PC-9 (cell line): ENCODE results near the gene TNIK. TPM values are rescaled to one million over a fixed set of nuclear protein-coding genes. Genes with fewer than 3 reads are reported as not detected.

Experiments used
- BruUV-seq: library from RNA; stranded (reverse); fragments of 400-500 nt; replicated peaks from 2 replicates; lab custom pipeline; 2021; lab: Mats Ljungman, UMichigan
- CTCF ChIA-PET: fragments of 300-600 bp; sonication (Branson Sonifier 250); formaldehyde crosslinking; loops from one replicate; lab custom pipeline; 2022; ENCODE audit warnings: antibody characterized with exemption; lab: Charles Lee
- POLR2A ChIA-PET: fragments of 300-600 bp; sonication (Branson Sonifier 250); formaldehyde crosslinking; loops from one replicate; lab custom pipeline; 2022; ENCODE audit warnings: antibody characterized with exemption; ENCODE audit not compliant: unreplicated experiment; lab: Charles Lee
- DNase-seq, 2 experiments: peaks; one replicate each; pipeline versions ENCODE4 v3.0.0 to v3.0.0-alpha.2; 2015 to 2022; ENCODE audit warnings: mixed read lengths in 1 of 2
- H2AFZ ChIP-seq: fragments of 200-600 bp; sonication (generic); 2 replicates; pipeline ENCODE4 v1.8.1; 2017; ENCODE audit warnings: antibody characterized with exemption
- H3F3A ChIP-seq: fragments of 200-600 bp; sonication (generic); 2 replicates; pipeline ENCODE4 v1.8.1; 2017; ENCODE audit warnings: antibody characterized with exemption, mild to moderate bottlenecking, low read depth; ENCODE audit not compliant: insufficient read depth
- H3K27ac ChIP-seq: fragments of 200-600 bp; sonication (generic); 2 replicates; pipeline ENCODE4 v1.6.1; 2016; ENCODE audit warnings: mixed run types
- H3K27me3 ChIP-seq: fragments of 200-600 bp; sonication (generic); 2 replicates; pipeline ENCODE4 v1.6.1; 2016; ENCODE audit warnings: low read depth, mixed run types; ENCODE audit not compliant: insufficient read depth
- H3K36me3 ChIP-seq: fragments of 200-600 bp; sonication (generic); 2 replicates; pipeline ENCODE4 v1.6.1; 2016; ENCODE audit warnings: low read depth, mixed run types
- H3K4me1 ChIP-seq: fragments of 200-600 bp; sonication (generic); replicated peaks from 2 replicates; pipeline ENCODE4 v1.6.1; 2016; ENCODE audit warnings: mixed run types; ENCODE audit not compliant: insufficient read depth
- H3K4me2 ChIP-seq: fragments of 200-600 bp; sonication (generic); 2 replicates; pipeline ENCODE4 v1.6.1; 2017; ENCODE audit warnings: mixed run types
- H3K4me3 ChIP-seq: fragments of 200-600 bp; sonication (generic); 2 replicates; pipeline ENCODE4 v1.6.1; 2016; ENCODE audit warnings: mixed run types
- H3K79me2 ChIP-seq: fragments of 200-600 bp; sonication (generic); 2 replicates; pipeline ENCODE4 v1.6.1; 2017; ENCODE audit warnings: low read depth, mixed run types
- H3K9me2 ChIP-seq: fragments of 200-600 bp; sonication (generic); 2 replicates; pipeline ENCODE4 v1.8.1; 2017; ENCODE audit warnings: mild to moderate bottlenecking; ENCODE audit not compliant: insufficient read depth
- H3K9me3 ChIP-seq: fragments of 200-600 bp; sonication (generic); 2 replicates; pipeline ENCODE4 v1.8.1; 2016; ENCODE audit warnings: low read depth; ENCODE audit not compliant: insufficient read depth
- H4K20me1 ChIP-seq: fragments of 200-600 bp; sonication (generic); 2 replicates; pipeline ENCODE4 v1.8.1; 2017; ENCODE audit not compliant: insufficient read depth
- EZH2 ChIP-seq: fragments of 200-600 bp; sonication (generic); IDR thresholded peaks from 2 replicates; pipeline ENCODE4 v1.8.0; 2017; ENCODE audit warnings: antibody characterized with exemption, low read depth
- intact Hi-C: fragments of 100-400 bp; cut with micrococcal nuclease; formaldehyde crosslinking; loops from one replicate; pipeline ENCODE4 v1.10.0; 2022; ENCODE audit not compliant: unreplicated experiment
- total RNA-seq: library from RNA; stranded (reverse); gene quantifications from 2 replicates; pipeline ENCODE4 v1.2.3, GENCODE V29; 2021
- TF ChIP-seq, protein P1 (sequence below): fragments of 200-600 bp; sonication (generic); conservative IDR thresholded peaks from 2 replicates; pipeline ENCODE4 v1.6.1; 2017; ENCODE audit warnings: mixed run types, antibody characterized with exemption, mild to moderate bottlenecking, moderate library complexity

Gene TNIK
- total RNA-seq, 1 experiment from 2014 or later, result 30.7 TPM

GRCh38 chr3:171444001-171444690 is 16.1 kb downstream of the TNIK start:
- Histone ChIP-seq H3K4me1 (peaks cover 27% of the 10 kb centered on the region), H3K36me3 (0 out of 2 replicates have a peak, but pooled peaks cover 5% of the 10 kb centered on the region), H3K9me3 (0 out of 2 replicates have a peak, but pooled peaks cover 3% of the 10 kb centered on the region), H3K9me2 (no peaks in the 10 kb centered on the region), H3K4me2 (no peak overlapping the region), H3K79me2 (peaks cover 77% of the 10 kb centered on the region), H2AFZ (no peak overlapping the region), H3F3A (peaks cover 14% of the 10 kb centered on the region), H3K27ac (no peak overlapping the region), H3K4me3 (no peak overlapping the region), H3K27me3 (no peaks in the 10 kb centered on the region), H4K20me1 (no peaks in the 10 kb centered on the region)
- CTCF ChIA-PET, result no interaction called here
- POLR2A ChIA-PET, result no interaction called here
- no TSS peak for BruUV-seq
- no peak for DNase-seq
- intact Hi-C loops, result no loop called here
- TF ChIP-seq, protein P1, sequence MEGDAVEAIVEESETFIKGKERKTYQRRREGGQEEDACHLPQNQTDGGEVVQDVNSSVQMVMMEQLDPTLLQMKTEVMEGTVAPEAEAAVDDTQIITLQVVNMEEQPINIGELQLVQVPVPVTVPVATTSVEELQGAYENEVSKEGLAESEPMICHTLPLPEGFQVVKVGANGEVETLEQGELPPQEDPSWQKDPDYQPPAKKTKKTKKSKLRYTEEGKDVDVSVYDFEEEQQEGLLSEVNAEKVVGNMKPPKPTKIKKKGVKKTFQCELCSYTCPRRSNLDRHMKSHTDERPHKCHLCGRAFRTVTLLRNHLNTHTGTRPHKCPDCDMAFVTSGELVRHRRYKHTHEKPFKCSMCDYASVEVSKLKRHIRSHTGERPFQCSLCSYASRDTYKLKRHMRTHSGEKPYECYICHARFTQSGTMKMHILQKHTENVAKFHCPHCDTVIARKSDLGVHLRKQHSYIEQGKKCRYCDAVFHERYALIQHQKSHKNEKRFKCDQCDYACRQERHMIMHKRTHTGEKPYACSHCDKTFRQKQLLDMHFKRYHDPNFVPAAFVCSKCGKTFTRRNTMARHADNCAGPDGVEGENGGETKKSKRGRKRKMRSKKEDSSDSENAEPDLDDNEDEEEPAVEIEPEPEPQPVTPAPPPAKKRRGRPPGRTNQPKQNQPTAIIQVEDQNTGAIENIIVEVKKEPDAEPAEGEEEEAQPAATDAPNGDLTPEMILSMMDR, result no peak
- no peak for TF ChIP-seq EZH2

DNA sequence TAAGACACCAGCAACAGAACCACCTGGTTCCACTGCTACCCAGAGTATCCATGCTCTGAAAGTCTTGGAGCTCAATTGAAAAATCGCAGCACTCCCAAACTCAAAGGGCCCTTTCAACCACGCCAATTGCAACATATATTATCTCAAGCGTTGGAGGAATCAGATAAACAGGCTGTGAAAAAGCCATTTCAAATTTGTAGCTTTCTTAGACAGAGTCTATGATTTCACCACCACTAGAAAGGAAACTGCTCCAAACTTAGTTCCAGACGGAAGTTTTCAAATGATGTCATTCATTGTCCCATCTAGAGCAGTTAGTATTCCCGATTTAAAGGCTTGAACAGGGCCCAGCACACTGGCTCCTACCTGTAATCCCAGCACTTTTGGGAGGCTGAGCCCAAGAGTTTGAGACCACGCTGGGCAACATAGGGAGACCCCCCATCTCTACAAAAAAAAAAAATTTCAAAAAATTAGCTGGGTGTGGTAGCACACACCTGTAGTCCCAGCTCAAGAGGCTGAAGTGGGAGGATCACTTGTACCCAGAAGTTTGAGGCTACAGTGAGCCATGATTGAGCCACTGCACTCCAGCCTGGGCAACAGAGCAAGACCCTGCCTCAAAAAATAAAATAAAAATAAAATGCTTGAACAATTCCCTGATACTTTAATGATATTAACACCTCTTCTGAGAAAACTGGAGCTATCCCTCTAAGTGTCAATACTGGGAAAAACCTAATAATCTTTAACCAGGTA is 16.8 kb downstream of the TNIK start:
- no peak overlapping the region for H3K27ac ChIP-seq
- TF ChIP-seq EZH2, result no peak
- TF ChIP-seq, protein P1, result no peak
- no peak overlapping the region for H3K4me3 ChIP-seq
- H3K4me1 ChIP-seq, result peaks cover 23% of the 10 kb centered on the region
- POLR2A ChIA-PET, result no interaction called here
- no peak for DNase-seq
- peaks cover 79% of the 10 kb centered on the region for H3K79me2 ChIP-seq
- intact Hi-C loops, result no loop called here
- CTCF ChIA-PET, result no interaction called here
- H2AFZ ChIP-seq, result no peak overlapping the region
- 0 out of 2 replicates have a peak, but pooled peaks cover 3% of the 10 kb centered on the region for H3K9me3 ChIP-seq
- H3K36me3 ChIP-seq, result 0 out of 2 replicates have a peak, but pooled peaks cover 5% of the 10 kb centered on the region
- peaks cover 12% of the 10 kb centered on the region for H3F3A ChIP-seq
- no peaks in the 10 kb centered on the region for H4K20me1 ChIP-seq
- no TSS peak for BruUV-seq
- no peaks in the 10 kb centered on the region for H3K9me2 ChIP-seq
- no peaks in the 10 kb centered on the region for H3K27me3 ChIP-seq
- no peak overlapping the region for H3K4me2 ChIP-seq

DNA sequence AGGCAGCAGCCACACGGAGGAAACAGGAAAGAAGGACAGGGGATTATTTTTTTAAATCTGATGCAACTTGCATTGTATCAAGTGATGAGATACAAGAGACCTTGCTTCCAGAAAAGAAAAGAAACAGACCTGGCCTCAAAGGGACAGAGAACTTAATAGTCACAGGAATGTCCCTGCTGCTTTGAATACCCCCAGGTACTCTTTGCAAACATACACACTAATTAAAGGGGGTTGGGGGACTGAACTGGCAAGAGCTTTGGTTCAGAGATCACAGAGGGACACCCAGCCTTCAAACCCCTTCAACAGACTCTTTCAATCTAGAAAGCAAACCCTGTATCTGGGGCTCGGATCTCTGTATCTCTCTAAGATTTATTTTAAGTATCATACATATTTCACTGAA is 18.0 kb downstream of the TNIK start:
- ChIA-PET CTCF (no interaction called here), POLR2A (no interaction called here)
- no peak overlapping the region for H3K4me3 ChIP-seq
- H3K79me2 ChIP-seq, result peaks cover 73% of the 10 kb centered on the region
- intact Hi-C loops, result no loop called here
- no peak for DNase-seq
- TF ChIP-seq EZH2, result no peak
- TF ChIP-seq, protein P1, result no peak
- 0 out of 2 replicates have a peak, but pooled peaks cover 5% of the 10 kb centered on the region for H3K36me3 ChIP-seq
- no peak overlapping the region for H3K4me2 ChIP-seq
- peaks cover 8% of the 10 kb centered on the region for H3F3A ChIP-seq
- no TSS peak for BruUV-seq
- H3K27ac ChIP-seq, result no peak overlapping the region
- H3K4me1 ChIP-seq, result peaks cover 11% of the 10 kb centered on the region
- no peak overlapping the region for H2AFZ ChIP-seq
- H4K20me1 ChIP-seq, result no peaks in the 10 kb centered on the region
- no peaks in the 10 kb centered on the region for H3K27me3 ChIP-seq
- no peaks in the 10 kb centered on the region for H3K9me2 ChIP-seq
- H3K9me3 ChIP-seq, result 0 out of 2 replicates have a peak, but pooled peaks cover 3% of the 10 kb centered on the region
